GM18868 (cell line): ENCODE measurements around the gene ALK.

Source experiments
- ATAC-seq: cut with Tn5 transposase; IDR thresholded peaks from one replicate; pipeline ENCODE4 v1.9.1; 2021; ENCODE audit warnings: mild to moderate bottlenecking, moderate library complexity; ENCODE audit not compliant: unreplicated experiment

The ALK gene

DNA sequence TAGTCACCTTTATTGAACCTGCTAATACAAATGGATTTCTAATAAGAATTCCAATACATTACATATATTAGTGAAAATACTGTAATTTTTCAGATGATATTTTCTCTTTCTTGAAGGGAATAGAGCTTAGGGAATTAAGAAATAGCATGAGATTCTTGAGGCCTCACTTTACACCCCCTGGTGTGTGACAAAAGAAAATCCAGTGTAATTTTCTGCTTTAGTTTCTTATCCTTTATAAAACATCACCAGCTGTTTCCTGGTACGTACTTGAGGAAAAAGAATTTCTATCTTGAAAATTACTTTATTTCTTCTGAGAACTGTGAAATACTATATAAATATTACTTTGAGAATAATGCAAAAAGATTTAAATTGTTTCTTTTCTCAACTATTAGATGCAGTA is 734.6 kb downstream of the ALK start:
- ATAC-seq: no peak

GRCh38 chr2:29184531-29184930 is 736.9 kb downstream of the ALK start:
- no peak for ATAC-seq

- no peak for ATAC-seq
Observed at GRCh38 chr2:29182920-29183319, 738.5 kb downstream of the ALK start.

DNA sequence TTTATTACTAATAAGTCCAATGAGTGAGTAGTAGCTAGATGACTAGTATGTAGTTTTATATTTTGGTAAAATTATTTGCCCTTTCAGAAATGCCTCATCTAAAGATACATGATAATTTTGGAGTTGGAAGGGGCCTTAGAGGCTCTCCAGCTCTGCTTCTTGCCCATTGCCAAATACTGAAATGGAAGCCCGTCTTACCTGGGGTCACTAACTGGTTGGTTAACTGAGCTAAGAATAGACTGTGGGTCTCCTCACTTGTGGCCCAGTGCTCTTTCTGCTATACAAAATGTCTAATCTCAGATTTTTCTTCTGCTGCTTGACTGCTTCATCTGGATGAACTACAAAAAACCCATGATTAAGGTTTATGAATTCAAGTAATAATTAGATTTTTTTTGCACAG is 739.1 kb downstream of the ALK start:
- ATAC-seq: no peak

- no peak for ATAC-seq
Observed at GRCh38 chr2:29175338-29175737, 746.0 kb downstream of the ALK start.

- ATAC-seq: no peak
Observed at GRCh38 chr2:29174937-29175336, 746.4 kb downstream of the ALK start.

DNA sequence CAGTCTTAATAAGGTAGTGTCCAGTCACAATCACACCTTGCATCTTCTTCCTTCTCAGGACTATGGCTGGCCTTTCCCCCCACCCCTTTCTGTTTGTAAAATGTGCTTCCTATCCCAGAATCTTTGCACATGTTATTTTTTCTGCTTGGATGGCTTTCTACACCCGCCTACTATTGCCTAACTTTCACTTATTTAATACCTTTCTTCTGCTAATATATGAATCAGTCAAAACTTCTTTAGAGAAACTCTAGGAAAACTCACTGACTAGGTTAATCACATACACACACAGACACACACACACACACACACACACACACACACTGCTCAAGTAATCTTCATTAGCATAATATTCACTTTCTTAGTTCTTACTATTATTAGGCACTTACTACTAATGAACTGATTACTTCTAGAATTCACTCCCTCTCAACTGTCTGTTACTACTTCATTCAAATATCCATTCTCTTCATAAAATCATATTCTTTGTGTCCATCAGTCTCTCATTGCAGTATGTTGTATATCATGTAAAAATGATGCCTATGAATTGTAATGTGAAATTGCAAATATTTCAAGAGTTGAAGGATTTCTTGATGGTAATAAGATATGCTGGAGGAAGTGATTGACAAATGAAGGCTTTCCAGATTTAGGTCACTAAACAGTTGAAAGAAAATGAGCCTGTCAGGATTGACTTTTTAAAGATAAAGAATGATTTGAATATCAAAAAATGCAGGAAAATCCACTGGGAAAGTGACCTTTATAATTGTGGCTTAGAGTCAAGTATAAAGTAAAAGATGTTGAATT is 754.9 kb downstream of the ALK start:
- ATAC-seq: no peak

DNA sequence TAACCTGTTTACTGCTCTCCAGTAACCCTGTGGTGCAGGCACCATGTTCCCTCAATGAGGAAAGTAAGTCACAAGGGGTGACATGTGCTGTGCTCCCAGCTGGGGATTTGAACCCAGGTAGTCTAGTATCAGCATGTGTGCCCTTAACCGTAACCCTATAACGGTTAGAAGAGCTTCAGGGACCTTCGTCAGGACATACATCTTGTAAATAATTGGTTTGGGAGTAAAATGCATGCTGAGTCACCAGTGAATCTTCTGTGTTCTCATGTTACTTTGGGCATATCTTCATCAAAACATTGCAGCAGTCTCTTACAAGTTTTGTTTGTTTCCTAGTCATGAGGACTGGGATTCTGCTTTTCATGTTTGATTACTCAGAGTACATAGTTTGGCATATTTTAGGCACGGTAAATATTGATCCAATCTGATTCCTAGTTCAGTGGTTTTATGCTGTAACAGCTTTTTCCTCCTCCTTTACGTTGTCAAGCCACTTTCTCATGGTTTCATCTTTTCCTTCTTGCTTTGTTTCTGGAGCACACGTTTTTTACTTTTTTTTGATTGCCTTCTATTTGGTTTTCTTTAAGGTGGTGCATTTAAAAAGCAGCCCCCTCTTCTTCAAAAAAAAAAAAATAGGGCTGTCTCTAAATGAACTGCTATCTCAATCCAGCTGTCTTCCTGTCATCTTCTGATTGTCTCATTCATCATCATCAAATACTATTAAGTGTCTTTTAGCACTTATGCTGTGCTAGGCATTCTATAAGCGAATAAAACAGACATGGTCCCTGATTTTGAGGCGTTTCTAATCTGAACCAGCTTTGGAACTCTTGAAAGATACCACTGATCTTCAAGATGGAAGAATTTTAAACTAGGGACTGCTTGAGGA is 755.8 kb downstream of the ALK start:
- no peak for ATAC-seq

- no peak for ATAC-seq
Observed at GRCh38 chr2:29164091-29164846, 757.1 kb downstream of the ALK start.

GRCh38 chr2:29162204-29162928 is 759.0 kb downstream of the ALK start:
- no peak for ATAC-seq

DNA sequence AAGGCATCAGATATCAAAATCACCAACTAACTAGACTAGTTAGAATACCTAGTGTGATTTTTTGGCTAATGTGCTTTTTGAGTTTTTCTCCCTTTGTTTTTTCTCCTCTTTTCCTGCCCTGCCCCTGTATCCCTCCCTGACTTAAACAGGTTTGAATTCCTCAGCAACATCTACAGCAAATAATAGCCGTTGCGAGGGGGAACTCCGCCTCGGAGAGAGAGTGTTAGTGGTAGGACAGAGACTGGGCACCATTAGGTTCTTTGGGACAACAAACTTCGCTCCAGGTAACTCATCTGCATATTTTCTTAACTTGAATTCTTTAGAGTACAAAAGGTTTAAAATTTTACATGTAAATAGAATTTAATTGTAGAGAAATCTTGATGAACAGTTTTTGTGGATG is 761.2 kb downstream of the ALK start:
- no peak for ATAC-seq

- ATAC-seq: no peak
Observed at GRCh38 chr2:29159125-29159524, 762.3 kb downstream of the ALK start.

GRCh38 chr2:29157131-29157530 is 764.3 kb downstream of the ALK start:
- no peak for ATAC-seq

GRCh38 chr2:29155578-29155977 is 765.8 kb downstream of the ALK start:
- no peak for ATAC-seq

DNA sequence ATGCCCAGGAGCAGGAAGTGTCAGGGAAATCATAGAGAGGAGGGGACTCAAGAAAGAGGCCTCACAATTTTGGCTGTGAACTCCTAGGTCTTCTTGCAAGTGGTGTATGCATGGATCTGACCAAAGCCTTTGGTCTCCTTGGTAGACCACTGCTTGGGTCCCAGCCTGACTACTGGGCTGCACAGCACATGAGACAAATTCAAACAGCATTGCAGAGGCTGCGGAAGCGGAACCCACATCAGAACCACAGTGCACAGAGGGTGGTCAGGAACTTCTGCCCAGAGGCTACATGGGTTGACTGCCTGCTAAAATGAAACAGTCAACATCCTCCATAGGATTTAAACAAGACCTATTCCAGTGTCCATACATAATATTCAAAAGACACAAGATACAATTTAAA is 766.8 kb downstream of the ALK start:
- ATAC-seq: no peak

- no peak for ATAC-seq
Observed at GRCh38 chr2:29147963-29148362, 773.4 kb downstream of the ALK start.

- no peak for ATAC-seq
Observed at GRCh38 chr2:29146197-29146596, 775.2 kb downstream of the ALK start.

DNA sequence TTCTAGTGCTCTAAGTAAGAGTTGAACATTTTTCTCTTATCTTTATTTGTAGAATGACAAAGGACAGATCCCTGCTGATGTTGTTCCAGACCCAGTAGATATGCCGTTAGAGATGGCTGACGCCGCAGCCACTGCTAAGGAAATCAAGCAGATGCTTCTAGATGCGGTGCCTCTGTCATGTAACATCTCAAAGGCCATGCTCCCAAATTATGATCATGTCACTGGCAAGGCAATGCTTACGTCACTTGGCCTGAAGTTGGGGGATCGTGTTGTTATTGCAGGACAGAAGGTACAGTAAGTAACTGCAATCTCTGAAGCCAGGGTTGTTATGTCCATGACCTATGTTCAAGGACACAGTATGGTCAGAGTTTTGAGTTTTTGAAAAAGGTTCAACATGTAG is 777.7 kb downstream of the ALK start:
- ATAC-seq: no peak
